Upper lobe of right lung (tissue), 1 donor: ENCODE measurements around the gene JAG2. TPM values are rescaled to one million over a fixed set of nuclear protein-coding genes. Genes with fewer than 3 reads are reported as not detected.

Experiments used
- ATAC-seq: fragments of 200-7000 bp; cut with Tn5 transposase; one replicate; pipeline ENCODE4 v1.9.1; 2020; ENCODE audit warnings: mild to moderate bottlenecking, moderate library complexity
- DNase-seq: peaks from one replicate; pipeline ENCODE4 v3.0.0-alpha.2; 2020
- H3K27ac ChIP-seq: fragments of 200-600 bp; one replicate; pipeline ENCODE4 v1.8.0; 2022
- H3K27me3 ChIP-seq: fragments of 200-600 bp; one replicate; pipeline ENCODE4 v1.8.0; 2022; ENCODE audit warnings: mild to moderate bottlenecking
- H3K36me3 ChIP-seq: fragments of 200-600 bp; one replicate; pipeline ENCODE4 v1.8.0; 2022
- H3K4me1 ChIP-seq: fragments of 200-600 bp; one replicate; pipeline ENCODE4 v1.8.0; 2022
- H3K4me3 ChIP-seq: fragments of 200-600 bp; one replicate; pipeline ENCODE4 v1.8.0; 2022; ENCODE audit warnings: mild to moderate bottlenecking
- H3K9me3 ChIP-seq: fragments of 200-600 bp; one replicate; pipeline ENCODE4 v1.8.0; 2022
- intact Hi-C: fragments of 100-400 bp; cut with DNase I; formaldehyde crosslinking; loops from one replicate; pipeline ENCODE4 v1.11.0; 2022
- total RNA-seq: library from RNA; stranded (reverse); fragmentation: NEBNext Ultra II Directional; extraction: Animal tissue kit (Norgen Biotek cat#: 25700); gene quantifications from one replicate; pipeline ENCODE4 v1.2.1, GENCODE V29; 2021
- TF ChIP-seq, protein P1 (sequence below): fragments of 200-600 bp; IDR thresholded peaks from one replicate; pipeline ENCODE4 v1.8.0; 2022; ENCODE audit warnings: antibody characterized with exemption
- donor health status: DM: no; HTN: yes; CAD: no; lungs with severe emphysema.

The JAG2 gene
- total RNA-seq, 1 donor from 2014 or later: 31.2 TPM

DNA sequence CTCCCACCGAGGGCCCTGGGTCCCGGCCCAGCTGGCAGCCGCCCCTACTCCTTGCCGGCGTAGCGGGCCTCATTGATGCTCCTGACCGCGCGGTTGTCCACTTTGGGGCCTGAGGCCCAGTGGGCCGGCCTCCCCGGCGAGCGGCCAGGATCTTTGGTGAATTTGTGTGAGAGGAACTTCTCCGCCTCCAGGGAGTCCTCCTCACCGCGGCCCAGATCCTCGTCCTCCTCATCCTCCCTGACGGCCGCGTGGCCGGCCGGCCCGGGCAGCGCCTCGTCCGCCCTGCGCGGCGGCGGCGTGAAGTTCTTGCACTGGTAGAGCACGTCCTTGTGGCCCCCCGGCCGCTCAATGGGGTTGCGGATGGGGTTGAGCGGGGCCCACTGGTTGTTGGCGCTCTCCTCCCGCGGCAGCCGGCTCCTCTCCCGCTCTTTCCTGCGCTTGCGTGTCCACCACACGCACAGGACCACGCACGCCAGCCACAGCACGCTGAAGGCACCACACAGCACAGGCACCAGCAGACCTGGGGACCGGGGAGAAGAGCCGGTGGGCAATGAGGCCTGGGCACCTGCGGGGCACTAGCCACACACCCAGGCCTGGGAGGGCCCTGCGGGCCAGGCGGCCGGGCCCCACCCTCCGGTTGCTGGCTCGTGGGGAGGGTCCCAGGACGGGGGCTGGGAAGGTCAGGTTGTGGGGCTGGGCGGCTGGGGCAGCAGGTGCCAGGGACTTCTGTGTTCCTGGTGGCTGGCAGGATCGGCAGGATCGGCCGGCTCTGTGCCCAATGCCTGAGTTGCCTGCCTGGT, 25.7 kb downstream of the JAG2 start:
- intact Hi-C loops: no loop called here
- H3K4me1 ChIP-seq: no peaks in the 10 kb centered on the region
- peaks cover 6% of the 10 kb centered on the region for H3K9me3 ChIP-seq
- H3K4me3 ChIP-seq: no peak overlapping the region
- TF ChIP-seq, protein P1, sequence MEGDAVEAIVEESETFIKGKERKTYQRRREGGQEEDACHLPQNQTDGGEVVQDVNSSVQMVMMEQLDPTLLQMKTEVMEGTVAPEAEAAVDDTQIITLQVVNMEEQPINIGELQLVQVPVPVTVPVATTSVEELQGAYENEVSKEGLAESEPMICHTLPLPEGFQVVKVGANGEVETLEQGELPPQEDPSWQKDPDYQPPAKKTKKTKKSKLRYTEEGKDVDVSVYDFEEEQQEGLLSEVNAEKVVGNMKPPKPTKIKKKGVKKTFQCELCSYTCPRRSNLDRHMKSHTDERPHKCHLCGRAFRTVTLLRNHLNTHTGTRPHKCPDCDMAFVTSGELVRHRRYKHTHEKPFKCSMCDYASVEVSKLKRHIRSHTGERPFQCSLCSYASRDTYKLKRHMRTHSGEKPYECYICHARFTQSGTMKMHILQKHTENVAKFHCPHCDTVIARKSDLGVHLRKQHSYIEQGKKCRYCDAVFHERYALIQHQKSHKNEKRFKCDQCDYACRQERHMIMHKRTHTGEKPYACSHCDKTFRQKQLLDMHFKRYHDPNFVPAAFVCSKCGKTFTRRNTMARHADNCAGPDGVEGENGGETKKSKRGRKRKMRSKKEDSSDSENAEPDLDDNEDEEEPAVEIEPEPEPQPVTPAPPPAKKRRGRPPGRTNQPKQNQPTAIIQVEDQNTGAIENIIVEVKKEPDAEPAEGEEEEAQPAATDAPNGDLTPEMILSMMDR: no peak
- no peaks in the 10 kb centered on the region for H3K36me3 ChIP-seq
- no peak overlapping the region for H3K27ac ChIP-seq
- H3K27me3 ChIP-seq: no peaks in the 10 kb centered on the region
- no peak for ATAC-seq
- no peak for DNase-seq

DNA sequence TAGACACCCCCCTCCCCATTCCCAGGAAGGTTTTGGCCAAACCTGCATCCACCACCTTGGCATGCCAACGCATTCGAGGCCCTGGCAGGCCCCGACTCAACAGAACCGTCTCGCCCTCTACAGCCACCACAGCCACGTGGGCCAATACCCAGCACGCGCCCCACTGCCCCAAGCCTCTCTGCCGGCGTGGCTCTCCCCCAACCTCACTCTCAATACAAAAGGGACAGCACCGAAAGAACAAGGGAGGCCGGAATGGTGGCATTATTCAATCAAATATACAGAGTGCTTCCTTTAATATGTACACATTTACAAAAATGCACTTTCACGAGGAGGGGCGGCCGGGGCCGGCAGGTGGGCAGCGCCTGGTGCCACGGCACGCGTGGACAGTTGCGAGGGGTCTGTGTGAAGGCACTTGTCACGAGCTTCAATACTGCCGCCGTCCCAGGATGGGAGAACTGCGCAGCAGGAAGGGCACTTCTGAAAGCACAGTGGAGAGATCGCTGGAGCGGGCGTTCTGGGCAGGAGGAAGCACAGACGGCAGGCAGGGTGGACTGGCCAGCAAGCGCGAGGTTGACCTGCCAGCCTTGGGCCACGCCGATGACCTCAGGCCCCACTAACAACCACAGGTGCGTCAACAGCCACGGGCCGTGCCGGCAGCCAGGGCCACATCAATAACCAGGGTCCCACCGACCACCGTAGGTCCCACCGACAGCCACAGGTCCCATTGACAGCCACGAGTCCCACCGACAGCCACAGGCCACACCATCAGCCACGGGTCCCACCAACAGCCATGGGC, 26.9 kb downstream of the JAG2 start:
- Histone ChIP-seq H3K4me1 (no peaks in the 10 kb centered on the region), H3K27ac (no peak overlapping the region), H3K36me3 (no peaks in the 10 kb centered on the region), H3K27me3 (no peaks in the 10 kb centered on the region), H3K9me3 (peaks cover 6% of the 10 kb centered on the region), H3K4me3 (no peak overlapping the region)
- TF ChIP-seq, protein P1: no peak
- DNase-seq (peak; percentile 61), ATAC-seq (no peak)
- intact Hi-C loops: no loop called here

DNA sequence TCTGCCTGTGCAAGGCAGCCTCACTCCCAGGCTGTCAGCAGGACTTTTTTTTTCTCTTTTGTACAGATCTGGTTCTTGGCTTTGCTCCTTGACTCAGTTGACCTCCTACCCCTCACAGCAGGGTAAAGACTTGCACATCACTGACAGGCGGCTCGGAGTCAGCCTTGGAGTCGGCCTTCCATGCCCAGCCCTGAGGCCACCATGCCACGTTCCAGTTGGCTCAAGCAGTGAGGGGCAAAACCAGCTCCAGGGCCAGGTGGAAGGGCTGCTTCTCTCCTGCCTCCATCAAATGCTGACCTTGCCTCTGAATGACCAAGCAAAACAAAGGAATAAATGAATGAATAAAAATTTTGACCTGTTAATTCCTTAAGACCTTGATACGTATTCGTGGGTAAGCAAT, 27.6 kb downstream of the JAG2 start:
- Histone ChIP-seq H3K4me3 (no peak overlapping the region), H3K9me3 (peaks cover 6% of the 10 kb centered on the region), H3K27me3 (no peaks in the 10 kb centered on the region), H3K4me1 (no peaks in the 10 kb centered on the region), H3K27ac (no peak overlapping the region), H3K36me3 (no peaks in the 10 kb centered on the region)
- ATAC-seq: no peak
- peak; percentile 44 for DNase-seq
- TF ChIP-seq, protein P1: no peak
- intact Hi-C loops: no loop called here

DNA sequence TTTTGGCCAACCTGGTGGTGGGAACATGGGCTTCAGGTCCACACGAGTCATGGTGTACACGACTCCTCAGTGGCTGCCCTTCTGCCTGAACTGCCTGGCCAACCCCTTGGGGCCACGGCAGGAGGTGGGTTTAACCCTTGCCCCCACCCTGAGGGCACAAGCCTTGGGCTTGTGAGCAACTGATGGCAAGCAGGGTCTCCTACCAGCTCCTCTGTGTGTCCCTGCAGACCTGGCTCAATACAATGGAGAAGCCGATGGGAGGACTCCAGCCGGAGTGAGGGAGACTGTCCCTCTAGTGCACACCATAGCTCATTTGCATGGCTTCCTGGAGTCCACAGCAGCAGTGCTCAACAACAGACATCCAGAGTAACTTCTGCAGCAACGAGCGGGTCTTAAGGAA, 28.0 kb downstream of the JAG2 start:
- intact Hi-C loops: no loop called here
- H3K4me1 ChIP-seq: no peaks in the 10 kb centered on the region
- H3K4me3 ChIP-seq: no peak overlapping the region

DNA sequence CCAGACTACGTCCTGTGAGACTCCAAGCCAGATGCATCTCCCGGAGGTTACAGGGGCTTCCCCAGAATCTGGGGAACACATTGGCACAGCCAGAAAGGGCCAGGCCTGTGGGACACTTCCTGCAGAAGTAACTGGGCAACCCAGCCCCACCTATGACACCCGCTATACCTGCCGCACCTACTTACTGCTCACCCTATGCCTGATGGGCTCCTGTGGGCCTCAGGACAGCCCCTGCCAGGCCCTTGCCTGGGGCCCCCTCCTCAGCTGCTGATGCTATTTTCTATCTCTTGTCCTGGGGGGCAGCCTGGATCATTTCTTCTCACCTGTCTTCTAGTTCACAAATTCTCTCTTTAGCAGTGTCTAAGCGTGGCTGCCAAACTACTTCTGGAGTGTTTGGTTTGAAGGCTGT, 28.7 kb downstream of the JAG2 start:
- TF ChIP-seq, protein P1: no peak
- no peak for ATAC-seq
- Histone ChIP-seq H3K27ac (no peak overlapping the region), H3K9me3 (peaks cover 6% of the 10 kb centered on the region), H3K27me3 (no peaks in the 10 kb centered on the region), H3K36me3 (no peaks in the 10 kb centered on the region), H3K4me1 (no peaks in the 10 kb centered on the region), H3K4me3 (no peak overlapping the region)
- intact Hi-C loops: no loop called here
- no peak for DNase-seq

More for the DNA sequence above, 28.0 kb downstream of the JAG2 start:
- DNase-seq (peak; percentile 29), ATAC-seq (no peak)
- Histone ChIP-seq H3K27me3 (no peaks in the 10 kb centered on the region), H3K36me3 (no peaks in the 10 kb centered on the region), H3K9me3 (peaks cover 6% of the 10 kb centered on the region), H3K27ac (no peak overlapping the region)
- TF ChIP-seq, protein P1: no peak
